Peyer's patch (tissue), 4 donors: ENCODE measurements around the gene ADCY9.

ENCODE experiments used
- POLR2A ChIP-seq, 2 donors: fragments of 450-650 bp; IDR thresholded peaks; one replicate each; pipeline ENCODE4 v1.5.1; 2017; ENCODE audit warnings: antibody characterized with exemption in 2 of 2, mild to moderate bottlenecking in 2 of 2, moderate library complexity in 2 of 2
- TF ChIP-seq, protein P1 (sequence below), 6 experiments: fragments of 450-650 bp in 4 of 6; fragments of 200-600 bp in 2 of 6; sonication (generic) in 1 of 6; IDR thresholded peaks; one replicate each; pipeline ENCODE4 v1.5.1; 2017 to 2019; ENCODE audit warnings: antibody characterized with exemption in 6 of 6, mild to moderate bottlenecking in 3 of 6, moderate library complexity in 1 of 6

DNA sequence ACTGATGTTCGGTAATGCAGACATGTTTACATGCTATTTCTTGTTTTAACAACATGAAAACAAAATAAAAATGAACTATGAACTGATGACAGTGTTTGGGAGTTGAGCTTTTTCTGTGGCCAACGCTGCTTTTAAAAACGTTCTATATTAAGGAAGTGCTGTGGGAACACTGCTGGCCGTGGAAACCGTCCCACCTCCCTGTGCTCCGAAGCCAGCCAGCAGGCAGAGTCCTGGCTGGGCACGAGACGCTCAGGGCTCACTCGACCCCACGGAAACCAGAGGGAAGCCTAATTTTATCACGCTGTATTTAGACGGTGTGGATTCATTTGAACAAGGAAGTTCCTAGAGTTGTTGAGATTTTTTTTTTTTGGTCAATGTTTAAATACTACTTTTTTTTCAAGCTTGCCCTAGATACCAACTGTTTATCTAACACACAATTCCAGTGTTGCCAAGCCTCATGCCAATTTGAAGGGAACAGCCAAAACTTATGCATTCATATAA, 25.8 kb downstream of the ADCY9 start:
- TF ChIP-seq, protein P1, sequence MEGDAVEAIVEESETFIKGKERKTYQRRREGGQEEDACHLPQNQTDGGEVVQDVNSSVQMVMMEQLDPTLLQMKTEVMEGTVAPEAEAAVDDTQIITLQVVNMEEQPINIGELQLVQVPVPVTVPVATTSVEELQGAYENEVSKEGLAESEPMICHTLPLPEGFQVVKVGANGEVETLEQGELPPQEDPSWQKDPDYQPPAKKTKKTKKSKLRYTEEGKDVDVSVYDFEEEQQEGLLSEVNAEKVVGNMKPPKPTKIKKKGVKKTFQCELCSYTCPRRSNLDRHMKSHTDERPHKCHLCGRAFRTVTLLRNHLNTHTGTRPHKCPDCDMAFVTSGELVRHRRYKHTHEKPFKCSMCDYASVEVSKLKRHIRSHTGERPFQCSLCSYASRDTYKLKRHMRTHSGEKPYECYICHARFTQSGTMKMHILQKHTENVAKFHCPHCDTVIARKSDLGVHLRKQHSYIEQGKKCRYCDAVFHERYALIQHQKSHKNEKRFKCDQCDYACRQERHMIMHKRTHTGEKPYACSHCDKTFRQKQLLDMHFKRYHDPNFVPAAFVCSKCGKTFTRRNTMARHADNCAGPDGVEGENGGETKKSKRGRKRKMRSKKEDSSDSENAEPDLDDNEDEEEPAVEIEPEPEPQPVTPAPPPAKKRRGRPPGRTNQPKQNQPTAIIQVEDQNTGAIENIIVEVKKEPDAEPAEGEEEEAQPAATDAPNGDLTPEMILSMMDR (IDR thresholded peaks at IDR 0.05), result no peak
- no peak for TF ChIP-seq POLR2A (IDR thresholded peaks at IDR 0.05)
